Measurements from ENCODE around the gene SLAMF7. TPM values are rescaled to one million over a fixed set of nuclear protein-coding genes. Genes with fewer than 3 reads are reported as not detected.

Gene SLAMF7
- total and polyA plus RNA-seq, 2 of the 8 experiments (the other 6 are each of a cell fraction or from before 2014, with no cell fraction given) = not detected

DNA sequence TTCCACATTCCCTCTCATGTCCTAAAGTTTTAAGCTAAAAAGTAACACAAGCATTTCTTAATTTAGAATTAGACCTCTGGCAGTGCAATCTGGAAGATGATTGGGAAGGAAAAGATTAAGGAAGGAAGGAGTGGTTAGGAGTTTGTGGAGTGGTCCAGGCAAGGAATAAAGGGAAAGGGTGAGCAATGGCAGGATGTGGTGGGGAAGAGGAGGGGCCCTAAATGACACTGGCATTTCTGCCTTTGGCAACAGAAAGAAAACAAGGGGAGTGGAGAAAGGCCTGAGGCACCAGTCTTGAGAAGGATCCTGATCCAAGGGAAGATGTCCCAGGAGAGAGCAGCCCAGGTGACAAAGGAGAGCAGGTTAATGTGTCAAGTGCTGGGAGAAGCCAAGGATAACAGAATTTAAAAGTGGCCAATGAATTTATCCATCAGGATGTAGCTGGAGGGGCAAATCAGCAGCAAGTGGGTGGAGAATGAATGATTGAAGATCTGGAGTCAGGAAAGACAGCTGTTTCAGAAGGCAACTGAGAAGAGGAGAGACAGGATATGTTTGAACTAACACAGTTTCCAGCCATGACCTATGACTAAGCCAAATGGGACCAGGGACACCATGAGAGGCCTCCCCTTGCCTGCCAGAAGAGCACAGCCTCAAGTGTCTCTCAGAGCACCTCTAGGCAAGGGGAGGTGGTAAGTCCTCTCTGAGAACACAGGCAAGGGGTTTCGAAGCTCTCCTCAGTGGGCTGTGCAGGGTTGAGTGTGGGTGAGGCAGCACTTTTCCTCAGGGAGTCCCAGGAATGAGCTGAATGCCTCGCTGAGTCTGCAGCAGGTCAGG is 36.1 kb downstream of the SLAMF7 start:
- H2BK12ac ChIP-seq (ENCODE audit: low read depth, low read length) = no peak overlapping the region
- no peaks in the 10 kb centered on the region for H3K23me2 ChIP-seq (ENCODE audit: low read depth, low read length)
- POLR2A ChIA-PET (ENCODE audit: partially characterized antibody) = no interaction called here
- no peaks in the 10 kb centered on the region for H3K4me1 ChIP-seq (replicated peaks in 1 of 4; ENCODE audit: control insufficient read depth in 3 of 4, insufficient read depth in 4 of 4, low read length in 3 of 4)
- H3K79me2 ChIP-seq (ENCODE audit: control insufficient read depth in 1 of 2, insufficient read depth in 2 of 2, low read length in 2 of 2) = no peaks in the 10 kb centered on the region
- 43% methylated on average over 2 of the region's 2 CpGs; no CpG with 5 or more reads in 1 of the 2 experiments for WGBS, 2 experiments (ENCODE audit: extremely low coverage in 1 of 2, insufficient coverage in 1 of 2, insufficient read length in 1 of 2, insufficient replicate concordance in 2 of 2, low coverage in 1 of 2, low lambda C conversion rate in 2 of 2, missing lambda C conversion rate in 1 of 2)
- H3K18ac ChIP-seq (ENCODE audit: extremely low read depth, low read length) = no peak overlapping the region
- TF ChIP-seq CHD1 (IDR thresholded peaks at IDR 0.05; ENCODE audit: low read depth, low read length) (no peak), RBBP5 (IDR thresholded peaks at IDR 0.05; ENCODE audit: borderline replicate concordance, low read depth, low read length) (no peak), GTF2F1 (IDR thresholded peaks at IDR 0.05; ENCODE audit: borderline replicate concordance, low read depth, low read length) (no peak), SIRT6 (IDR thresholded peaks at IDR 0.05; ENCODE audit: low read length) (no peak), CHD2 (IDR thresholded peaks at IDR 0.05; ENCODE audit: low read length) (no peak), TCF12 (IDR thresholded peaks at IDR 0.05; ENCODE audit: low read depth, low read length) (no peak), JUND (IDR thresholded peaks at IDR 0.05; ENCODE audit: low read length) (no peak)
- TF ChIP-seq, protein P1, sequence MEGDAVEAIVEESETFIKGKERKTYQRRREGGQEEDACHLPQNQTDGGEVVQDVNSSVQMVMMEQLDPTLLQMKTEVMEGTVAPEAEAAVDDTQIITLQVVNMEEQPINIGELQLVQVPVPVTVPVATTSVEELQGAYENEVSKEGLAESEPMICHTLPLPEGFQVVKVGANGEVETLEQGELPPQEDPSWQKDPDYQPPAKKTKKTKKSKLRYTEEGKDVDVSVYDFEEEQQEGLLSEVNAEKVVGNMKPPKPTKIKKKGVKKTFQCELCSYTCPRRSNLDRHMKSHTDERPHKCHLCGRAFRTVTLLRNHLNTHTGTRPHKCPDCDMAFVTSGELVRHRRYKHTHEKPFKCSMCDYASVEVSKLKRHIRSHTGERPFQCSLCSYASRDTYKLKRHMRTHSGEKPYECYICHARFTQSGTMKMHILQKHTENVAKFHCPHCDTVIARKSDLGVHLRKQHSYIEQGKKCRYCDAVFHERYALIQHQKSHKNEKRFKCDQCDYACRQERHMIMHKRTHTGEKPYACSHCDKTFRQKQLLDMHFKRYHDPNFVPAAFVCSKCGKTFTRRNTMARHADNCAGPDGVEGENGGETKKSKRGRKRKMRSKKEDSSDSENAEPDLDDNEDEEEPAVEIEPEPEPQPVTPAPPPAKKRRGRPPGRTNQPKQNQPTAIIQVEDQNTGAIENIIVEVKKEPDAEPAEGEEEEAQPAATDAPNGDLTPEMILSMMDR (IDR thresholded peaks at IDR 0.05; ENCODE audit: control extremely low read depth in 1 of 3, insufficient read depth in 1 of 3, low read depth in 1 of 3, low read length in 3 of 3) = no peak
- H2BK20ac ChIP-seq (ENCODE audit: low read length) = no peak overlapping the region
- H4K91ac ChIP-seq (replicated peaks; ENCODE audit: insufficient read length, low read length) = no peak overlapping the region
- H3K9ac ChIP-seq (replicated peaks in 1 of 4; ENCODE audit: extremely low read depth in 1 of 4, low read depth in 3 of 4, low read length in 3 of 4) = no peak overlapping the region
- DNase-seq (ENCODE audit: low read depth in 1 of 2, low spot score in 2 of 2) (no peak), FAIRE-seq (no peak)
- no peak overlapping the region for H2BK5ac ChIP-seq (ENCODE audit: low read depth, low read length)
- no peak overlapping the region; the same call in 1 of the 2 replicates for H2BK15ac ChIP-seq (ENCODE audit: low read length)
- H3K23ac ChIP-seq (ENCODE audit: insufficient read length) = no peak overlapping the region
- H3K14ac ChIP-seq (ENCODE audit: insufficient read length) = no peak overlapping the region
- H3K4me3 ChIP-seq (ENCODE audit: extremely low read depth in 1 of 4, insufficient read depth in 2 of 4, low read depth in 3 of 4, low read length in 4 of 4) = no peak overlapping the region
- H2AFZ ChIP-seq (ENCODE audit: low read length) = no peak overlapping the region
- H3K27me3 ChIP-seq (replicated peaks in 1 of 4; ENCODE audit: control insufficient read depth in 3 of 4, extremely low read depth in 1 of 4, insufficient read depth in 3 of 4, low read length in 3 of 4) = no peaks in the 10 kb centered on the region
- H3K79me1 ChIP-seq (ENCODE audit: low read depth, low read length) = no peaks in the 10 kb centered on the region
- no peak overlapping the region for H2BK120ac ChIP-seq (replicated peaks; ENCODE audit: low read depth, low read length)
- no peak overlapping the region for H3K4me2 ChIP-seq (ENCODE audit: insufficient read depth in 1 of 2, low read depth in 2 of 2, low read length in 2 of 2)
- no peak overlapping the region for H3K56ac ChIP-seq (replicated peaks; ENCODE audit: insufficient read length, low read depth, low read length)
- no peak overlapping the region for H2AK5ac ChIP-seq (ENCODE audit: low read depth, low read length)
- CTCF ChIA-PET (ENCODE audit: partially characterized antibody) = interaction anchor here (0.6 to 8.2 kb wide), 17 partner anchors 9 to 347 kb away, joined by 3 to 141 read pairs (median 24); partner anchors contain the start of genes ITLN2 and LY9
- no peaks in the 10 kb centered on the region for H4K20me1 ChIP-seq (replicated peaks in 1 of 2; ENCODE audit: control insufficient read depth in 1 of 2, insufficient read depth in 2 of 2, low read length in 2 of 2)
- no peaks in the 10 kb centered on the region for H3K36me3 ChIP-seq (ENCODE audit: control insufficient read depth in 2 of 4, insufficient read depth in 4 of 4, low read length in 3 of 4)
- no peak overlapping the region for H4K5ac ChIP-seq (ENCODE audit: insufficient read length, low read depth, low read length)
- H3K4ac ChIP-seq (replicated peaks; ENCODE audit: insufficient read length, low read depth, low read length) = no peak overlapping the region
- no peak overlapping the region for H3K27ac ChIP-seq (ENCODE audit: low read depth, low read length)
- H3K9me3 ChIP-seq (ENCODE audit: insufficient read depth in 2 of 2, low read depth in 1 of 2, low read length in 1 of 2) = no peaks in the 10 kb centered on the region
- H4K8ac ChIP-seq (ENCODE audit: extremely low read depth, insufficient read depth, low read length) = no peak overlapping the region

All from H1 (cell line).